Mucosa of rectum (tissue), 2 donors: ENCODE data around the gene KIF18B.
A peak's percentile ranks its signal among the peaks of the same experiment; 100 is the strongest.

Experiments
- H3K27ac ChIP-seq, 2 donors: one replicate each; pipeline ENCODE4 v1.7.0; 2013; ENCODE audit warnings: inconsistent platforms in 2 of 2, low read depth in 2 of 2, low read length in 2 of 2
- H3K27me3 ChIP-seq, 2 donors: one replicate each; pipeline ENCODE4 v1.7.0; 2013; ENCODE audit warnings: low read length in 2 of 2; ENCODE audit not compliant: control insufficient read depth in 2 of 2, insufficient read depth in 2 of 2
- H3K36me3 ChIP-seq, 2 donors: one replicate each; pipeline ENCODE4 v1.7.0; 2013; ENCODE audit warnings: low read length in 2 of 2; ENCODE audit not compliant: control insufficient read depth in 2 of 2, insufficient read depth in 2 of 2
- H3K4me1 ChIP-seq, 2 donors: one replicate each; pipeline ENCODE4 v1.7.0; 2013; ENCODE audit warnings: low read length in 2 of 2, mild to moderate bottlenecking in 1 of 2; ENCODE audit not compliant: control insufficient read depth in 2 of 2, insufficient read depth in 2 of 2
- H3K4me3 ChIP-seq, 2 donors: one replicate each; pipeline ENCODE4 v1.7.0; 2013; ENCODE audit warnings: low read length in 2 of 2
- H3K9ac ChIP-seq, 2 donors: one replicate each; pipeline ENCODE4 v1.7.0; 2013; ENCODE audit warnings: low read length in 2 of 2, low read depth in 1 of 2, mild to moderate bottlenecking in 1 of 2
- H3K9me3 ChIP-seq, 2 donors: one replicate each; pipeline ENCODE4 v1.7.0; 2013; ENCODE audit warnings: low read length in 2 of 2; ENCODE audit not compliant: control insufficient read depth in 2 of 2
- donor health status: healthy.
- donor health status: Normal muscosa, but diverticular disease.

Gene KIF18B

GRCh38 chr17:44919411-44919810 lies 28.2 kb downstream of the KIF18B start:
- Histone ChIP-seq H3K9ac (no peak overlapping the region), H3K4me3 (no peak overlapping the region), H3K36me3 (no peaks in the 10 kb centered on the region), H3K27ac (no peak overlapping the region), H3K27me3 (peaks cover 0 to 2% of the 10 kb centered on the region in 2 donors), H3K9me3 (no peaks in the 10 kb centered on the region), H3K4me1 (no peaks in the 10 kb centered on the region)

- peaks cover 5 to 6% of the 10 kb centered on the region in 2 donors for H3K27me3 ChIP-seq
- H3K9me3 ChIP-seq, result no peaks in the 10 kb centered on the region
- H3K4me3 ChIP-seq, result no peak overlapping the region
- H3K4me1 ChIP-seq, result no peaks in the 10 kb centered on the region
- no peaks in the 10 kb centered on the region for H3K36me3 ChIP-seq
- no peak overlapping the region for H3K27ac ChIP-seq
- H3K9ac ChIP-seq, result no peak overlapping the region
These were observed 29.6 kb downstream of the KIF18B start for GRCh38 chr17:44918006-44918405.

GRCh38 chr17:44917456-44917855 lies 30.1 kb downstream of the KIF18B start:
- H3K4me1 ChIP-seq, result no peaks in the 10 kb centered on the region
- no peak overlapping the region for H3K4me3 ChIP-seq
- no peak overlapping the region for H3K9ac ChIP-seq
- H3K36me3 ChIP-seq, result no peaks in the 10 kb centered on the region
- H3K27ac ChIP-seq, result no peak overlapping the region
- peaks cover 7 to 8% of the 10 kb centered on the region in 2 donors for H3K27me3 ChIP-seq
- H3K9me3 ChIP-seq, result no peaks in the 10 kb centered on the region

GRCh38 chr17:44916781-44917241 lies 30.8 kb downstream of the KIF18B start:
- peaks cover 9% of the 10 kb centered on the region in 2 donors for H3K27me3 ChIP-seq
- H3K36me3 ChIP-seq, result no peaks in the 10 kb centered on the region
- peak overlapping the region in 1 of 2 donors; percentile 16 for H3K27ac ChIP-seq
- H3K9ac ChIP-seq, result no peak overlapping the region
- H3K9me3 ChIP-seq, result no peaks in the 10 kb centered on the region
- H3K4me1 ChIP-seq, result no peaks in the 10 kb centered on the region
- no peak overlapping the region for H3K4me3 ChIP-seq

- H3K4me1 ChIP-seq, result peaks cover 0 to 3% of the 10 kb centered on the region in 2 donors
- no peaks in the 10 kb centered on the region for H3K9me3 ChIP-seq
- no peak overlapping the region for H3K4me3 ChIP-seq
- peaks cover 11 to 13% of the 10 kb centered on the region in 2 donors for H3K27me3 ChIP-seq
- H3K9ac ChIP-seq, result no peak overlapping the region
- H3K27ac ChIP-seq, result peak overlapping the region in 1 of 2 donors; percentile 16
- H3K36me3 ChIP-seq, result no peaks in the 10 kb centered on the region
These were observed 31.5 kb downstream of the KIF18B start for GRCh38 chr17:44915862-44916780.

- Histone ChIP-seq H3K9me3 (no peaks in the 10 kb centered on the region), H3K9ac (no peak within 1 kb of the TSS), H3K27ac (no peak within 1 kb of the TSS), H3K4me3 (no peak within 1 kb of the TSS), H3K4me1 (peaks cover 0 to 3% of the 10 kb centered on the region in 2 donors), H3K27me3 (peaks cover 9 to 13% of the 10 kb centered on the region in 2 donors), H3K36me3 (no peaks in the 10 kb centered on the region)
These were observed 32.2 kb downstream of the KIF18B start, which contains the start of gene GFAP for GRCh38 chr17:44915321-44915726. TSS of gene GFAP (minus strand) at chr17:44915500. CDS start at chr17:44915486, 14 bp downstream.

- H3K4me3 ChIP-seq, result no peak overlapping the region
- peaks cover 0 to 3% of the 10 kb centered on the region in 2 donors for H3K4me1 ChIP-seq
- no peak overlapping the region for H3K9ac ChIP-seq
- peaks cover 9 to 13% of the 10 kb centered on the region in 2 donors for H3K27me3 ChIP-seq
- H3K9me3 ChIP-seq, result no peaks in the 10 kb centered on the region
- H3K27ac ChIP-seq, result no peak overlapping the region
- no peaks in the 10 kb centered on the region for H3K36me3 ChIP-seq
These were observed 32.8 kb downstream of the KIF18B start for GRCh38 chr17:44914698-44915271.

GRCh38 chr17:44914148-44914547 lies 33.4 kb downstream of the KIF18B start:
- no peaks in the 10 kb centered on the region for H3K9me3 ChIP-seq
- H3K36me3 ChIP-seq, result no peaks in the 10 kb centered on the region
- peaks cover 9 to 13% of the 10 kb centered on the region in 2 donors for H3K27me3 ChIP-seq
- H3K4me1 ChIP-seq, result peaks cover 0 to 3% of the 10 kb centered on the region in 2 donors
- no peak overlapping the region for H3K27ac ChIP-seq
- no peak overlapping the region for H3K4me3 ChIP-seq
- no peak overlapping the region for H3K9ac ChIP-seq

- Histone ChIP-seq H3K4me3 (no peak overlapping the region), H3K9ac (no peak overlapping the region), H3K27ac (no peak overlapping the region), H3K36me3 (no peaks in the 10 kb centered on the region), H3K4me1 (peaks cover 0 to 3% of the 10 kb centered on the region in 2 donors), H3K27me3 (peaks cover 9 to 13% of the 10 kb centered on the region in 2 donors), H3K9me3 (no peaks in the 10 kb centered on the region)
These were observed 33.9 kb downstream of the KIF18B start for GRCh38 chr17:44913676-44914075.
